ENCODE measurements around the gene FCRL5. TPM values are rescaled to one million over a fixed set of nuclear protein-coding genes. Genes with fewer than 3 reads are reported as not detected.
A peak's percentile ranks its signal among the peaks of the same experiment; 100 is the strongest.

FCRL5 gene
- total RNA-seq, 4 donors from 2014 or later: 0.15 to 1.2 TPM; not detected in 2

GRCh38 chr1:157497284-157497683 lies 55.0 kb downstream of the FCRL5 start:
- Histone ChIP-seq H3K9me3 (no peaks in the 10 kb centered on the region), H3K27ac (no peak overlapping the region), H3K4me3 (replicated peaks in 1 of 3) (no peak overlapping the region), H3K36me3 (no peaks in the 10 kb centered on the region), H3K27me3 (no peaks in the 10 kb centered on the region), H3K4me1 (no peaks in the 10 kb centered on the region)
- no peak for DNase-seq
- TF ChIP-seq POLR2A (IDR thresholded peaks at IDR 0.05): no peak
- TF ChIP-seq, protein P1, sequence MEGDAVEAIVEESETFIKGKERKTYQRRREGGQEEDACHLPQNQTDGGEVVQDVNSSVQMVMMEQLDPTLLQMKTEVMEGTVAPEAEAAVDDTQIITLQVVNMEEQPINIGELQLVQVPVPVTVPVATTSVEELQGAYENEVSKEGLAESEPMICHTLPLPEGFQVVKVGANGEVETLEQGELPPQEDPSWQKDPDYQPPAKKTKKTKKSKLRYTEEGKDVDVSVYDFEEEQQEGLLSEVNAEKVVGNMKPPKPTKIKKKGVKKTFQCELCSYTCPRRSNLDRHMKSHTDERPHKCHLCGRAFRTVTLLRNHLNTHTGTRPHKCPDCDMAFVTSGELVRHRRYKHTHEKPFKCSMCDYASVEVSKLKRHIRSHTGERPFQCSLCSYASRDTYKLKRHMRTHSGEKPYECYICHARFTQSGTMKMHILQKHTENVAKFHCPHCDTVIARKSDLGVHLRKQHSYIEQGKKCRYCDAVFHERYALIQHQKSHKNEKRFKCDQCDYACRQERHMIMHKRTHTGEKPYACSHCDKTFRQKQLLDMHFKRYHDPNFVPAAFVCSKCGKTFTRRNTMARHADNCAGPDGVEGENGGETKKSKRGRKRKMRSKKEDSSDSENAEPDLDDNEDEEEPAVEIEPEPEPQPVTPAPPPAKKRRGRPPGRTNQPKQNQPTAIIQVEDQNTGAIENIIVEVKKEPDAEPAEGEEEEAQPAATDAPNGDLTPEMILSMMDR (IDR thresholded peaks at IDR 0.05): no peak
- intact Hi-C loops (cut with DNase I): loop anchor here (10.0 kb wide), 1 partner anchor 402 kb away; the partner anchor contains the start of gene ETV3L
- WGBS, 2 donors: 86 to 90% methylated on average over 1 of the region's 1 CpG

DNA sequence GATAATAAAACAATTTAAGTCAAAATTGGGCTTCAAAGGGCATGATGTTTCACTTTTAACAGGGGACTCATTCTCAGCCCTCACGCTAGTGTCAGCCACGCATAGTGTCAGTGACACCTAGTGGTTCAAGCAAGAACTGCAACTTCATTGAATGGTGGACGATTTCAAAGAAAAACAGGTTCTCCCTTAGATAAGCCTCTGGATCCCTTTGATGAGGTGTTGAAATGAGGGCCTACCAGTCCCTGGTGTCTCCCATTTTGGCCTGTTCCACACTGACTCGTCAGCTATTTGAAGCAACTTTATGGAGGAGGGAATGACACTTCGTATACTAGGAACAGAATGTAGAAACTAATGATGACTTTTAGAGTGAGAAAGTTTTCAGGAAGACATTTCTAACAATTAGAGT lies 56.2 kb downstream of the FCRL5 start:
- Histone ChIP-seq H3K9me3 (no peaks in the 10 kb centered on the region), H3K27me3 (no peaks in the 10 kb centered on the region), H3K36me3 (no peaks in the 10 kb centered on the region), H3K4me1 (no peaks in the 10 kb centered on the region), H3K4me3 (replicated peaks in 1 of 3) (no peak overlapping the region), H3K27ac (no peak overlapping the region)
- intact Hi-C loops (cut with DNase I): loop anchor here (10.0 kb wide), 1 partner anchor 401 kb away; the partner anchor contains the start of gene ETV3L
- TF ChIP-seq, protein P1 (IDR thresholded peaks at IDR 0.05): peak; percentile 51 to 90 (median 62)
- TF ChIP-seq POLR2A (IDR thresholded peaks at IDR 0.05): no peak
- 15% methylated on average over 5 of the region's 5 CpGs for WGBS, 2 donors
- DNase-seq: peak; percentile 24 to 35

- Histone ChIP-seq H3K27ac (no peak overlapping the region), H3K27me3 (no peaks in the 10 kb centered on the region), H3K9me3 (no peaks in the 10 kb centered on the region), H3K4me1 (no peaks in the 10 kb centered on the region), H3K36me3 (no peaks in the 10 kb centered on the region), H3K4me3 (replicated peaks in 1 of 3) (no peak overlapping the region)
- no peak for DNase-seq
- intact Hi-C loops (cut with DNase I): loop anchor here (10.0 kb wide), 1 partner anchor 400 kb away; the partner anchor contains the start of gene ETV3L
- 83 to 90% methylated on average over 3 of the region's 3 CpGs for WGBS, 2 donors
- TF ChIP-seq, protein P1 (IDR thresholded peaks at IDR 0.05): no peak
- no peak for TF ChIP-seq POLR2A (IDR thresholded peaks at IDR 0.05)
Measured at GRCh38 chr1:157495285-157495684, 57.0 kb downstream of the FCRL5 start.

GRCh38 chr1:157494093-157494492 lies 58.2 kb downstream of the FCRL5 start:
- intact Hi-C loops (cut with DNase I): loop anchor here (5.0 to 10.0 kb wide), 3 partner anchors 127 to 399 kb away; partner anchors contain the start of gene ETV3L
- TF ChIP-seq POLR2A (IDR thresholded peaks at IDR 0.05): no peak
- TF ChIP-seq, protein P1 (IDR thresholded peaks at IDR 0.05): no peak
- H3K27ac ChIP-seq: no peak overlapping the region
- WGBS, 2 donors: 80 to 83% methylated on average over 4 of the region's 4 CpGs
- no peaks in the 10 kb centered on the region for H3K36me3 ChIP-seq
- DNase-seq: no peak
- H3K27me3 ChIP-seq: no peaks in the 10 kb centered on the region
- no peaks in the 10 kb centered on the region for H3K9me3 ChIP-seq
- no peak overlapping the region for H3K4me3 ChIP-seq (replicated peaks in 1 of 3)
- no peaks in the 10 kb centered on the region for H3K4me1 ChIP-seq

- intact Hi-C loops (cut with DNase I): loop anchor here (5.0 to 10.0 kb wide), 3 partner anchors 123 to 396 kb away; partner anchors contain the start of gene ETV3L
- no peak overlapping the region for H3K4me3 ChIP-seq (replicated peaks in 1 of 3)
- no peaks in the 10 kb centered on the region for H3K36me3 ChIP-seq
- H3K27ac ChIP-seq: no peak overlapping the region
- TF ChIP-seq, protein P1 (IDR thresholded peaks at IDR 0.05): peak in 5 of 6 experiments; percentile 22 to 67 (median 55)
- no peak for TF ChIP-seq POLR2A (IDR thresholded peaks at IDR 0.05)
- peak; percentile 82 to 86 for DNase-seq
- H3K27me3 ChIP-seq: no peaks in the 10 kb centered on the region
- H3K9me3 ChIP-seq: no peaks in the 10 kb centered on the region
- WGBS, 2 donors: 22% methylated on average over 9 to 14 of the region's 14 CpGs
- no peaks in the 10 kb centered on the region for H3K4me1 ChIP-seq
Measured at GRCh38 chr1:157490467-157491165, 61.7 kb downstream of the FCRL5 start.
